H9 (cell line): ENCODE data around the gene ZNF521. TPM values are rescaled to one million over a fixed set of nuclear protein-coding genes. Genes with fewer than 3 reads are reported as not detected.
A peak's percentile ranks its signal among the peaks of the same experiment; 100 is the strongest.

ENCODE experiments used
- DNase-seq: peaks from one replicate; pipeline ENCODE4 v3.0.0-alpha.2; 2017
- H2AFZ ChIP-seq: one replicate; pipeline ENCODE4 v1.6.1; 2013; ENCODE audit warnings: mild to moderate bottlenecking, low read length, control low read depth, moderate library complexity
- H2AK5ac ChIP-seq: 2 replicates; pipeline ENCODE4 v1.6.1; 2013; ENCODE audit warnings: low read length, control low read depth, mixed read lengths; ENCODE audit not compliant: insufficient read length
- H2BK120ac ChIP-seq: one replicate; pipeline ENCODE4 v1.6.1; 2013; ENCODE audit warnings: low read depth, mild to moderate bottlenecking, low read length, control low read depth, inconsistent platforms; ENCODE audit not compliant: poor library complexity, severe bottlenecking
- H2BK12ac ChIP-seq: 2 replicates; pipeline ENCODE4 v1.6.1; 2013; ENCODE audit warnings: low read length, control low read depth, mixed read lengths, low read depth; ENCODE audit not compliant: insufficient read length
- H2BK15ac ChIP-seq: 2 replicates; pipeline ENCODE4 v1.6.1; 2013; ENCODE audit warnings: low read depth, low read length, control low read depth
- H2BK20ac ChIP-seq: one replicate; pipeline ENCODE4 v1.6.1; 2013; ENCODE audit warnings: low read depth, mild to moderate bottlenecking, low read length, control low read depth, inconsistent platforms; ENCODE audit not compliant: poor library complexity, severe bottlenecking
- H2BK5ac ChIP-seq: 2 replicates; pipeline ENCODE4 v1.6.1; 2013; ENCODE audit warnings: low read length, control low read depth, mixed read lengths; ENCODE audit not compliant: insufficient read length
- H3K14ac ChIP-seq: 2 replicates; pipeline ENCODE4 v1.6.1; 2013; ENCODE audit warnings: low read length, control low read depth; ENCODE audit not compliant: insufficient read depth
- H3K18ac ChIP-seq: 2 replicates; pipeline ENCODE4 v1.6.1; 2013; ENCODE audit warnings: low read depth, mild to moderate bottlenecking, mixed read lengths, low read length, control low read depth; ENCODE audit not compliant: insufficient read length
- H3K23ac ChIP-seq: 2 replicates; pipeline ENCODE4 v1.6.1; 2013; ENCODE audit warnings: low read length, control low read depth, mixed read lengths, low read depth; ENCODE audit not compliant: insufficient read length
- H3K23me2 ChIP-seq: 2 replicates; pipeline ENCODE4 v1.6.1; 2013; ENCODE audit warnings: low read depth, mild to moderate bottlenecking, mixed read lengths, low read length, control low read depth; ENCODE audit not compliant: insufficient read length, poor library complexity, severe bottlenecking
- H3K27ac ChIP-seq: 2 replicates; pipeline ENCODE4 v1.5.1; 2013; ENCODE audit warnings: low read length, control low read depth, mixed read lengths, low read depth; ENCODE audit not compliant: insufficient read length
- H3K27me3 ChIP-seq: 2 replicates; pipeline ENCODE4 v1.6.1; 2013; ENCODE audit warnings: low read length, control low read depth, inconsistent platforms; ENCODE audit not compliant: insufficient read depth
- H3K4ac ChIP-seq: 2 replicates; pipeline ENCODE4 v1.6.1; 2013; ENCODE audit warnings: low read depth, mild to moderate bottlenecking, control low read depth, inconsistent platforms, low read length, moderate library complexity
- H3K4me1 ChIP-seq: 2 replicates; pipeline ENCODE4 v1.6.1; 2013; ENCODE audit warnings: low read length, control low read depth, inconsistent platforms; ENCODE audit not compliant: insufficient read depth
- H3K4me2 ChIP-seq: 2 replicates; pipeline ENCODE4 v1.6.1; 2013; ENCODE audit warnings: low read length, control low read depth, mixed read lengths; ENCODE audit not compliant: insufficient read length, insufficient read depth
- H3K56ac ChIP-seq: 2 replicates; pipeline ENCODE4 v1.6.1; 2013; ENCODE audit warnings: low read depth, mild to moderate bottlenecking, mixed read lengths, low read length, control low read depth; ENCODE audit not compliant: insufficient read length
- H3K79me1 ChIP-seq: 2 replicates; pipeline ENCODE4 v1.6.1; 2013; ENCODE audit warnings: low read depth, mild to moderate bottlenecking, moderate library complexity, low read length, control low read depth, inconsistent platforms; ENCODE audit not compliant: insufficient read depth, poor library complexity, severe bottlenecking
- H3K79me2 ChIP-seq: 2 replicates; pipeline ENCODE4 v1.6.1; 2013; ENCODE audit warnings: low read length, control low read depth, inconsistent platforms; ENCODE audit not compliant: insufficient read depth
- H3K9ac ChIP-seq: 2 replicates; pipeline ENCODE4 v1.6.1; 2013; ENCODE audit warnings: low read length, control low read depth, mixed read lengths; ENCODE audit not compliant: insufficient read length; ENCODE audit errors: extremely low read depth
- H3K9me3 ChIP-seq: one replicate; pipeline ENCODE4 v1.6.1; 2013; ENCODE audit warnings: low read depth, low read length, inconsistent platforms; ENCODE audit not compliant: control insufficient read depth
- H3T11ph ChIP-seq: one replicate; pipeline ENCODE4 v1.6.1; 2013; ENCODE audit warnings: mild to moderate bottlenecking, low read length, control low read depth, inconsistent platforms
- H4K20me1 ChIP-seq: one replicate; pipeline ENCODE4 v1.6.1; 2013; ENCODE audit not compliant: control insufficient read depth, insufficient read length, insufficient read depth
- H4K5ac ChIP-seq: 2 replicates; pipeline ENCODE4 v1.6.1; 2013; ENCODE audit warnings: low read depth, mild to moderate bottlenecking, mixed read lengths, low read length, control low read depth; ENCODE audit not compliant: insufficient read length
- H4K8ac ChIP-seq: replicated peaks from 2 replicates; pipeline ENCODE4 v1.6.1; 2013; ENCODE audit warnings: low read length, control low read depth, mixed read lengths, low read depth; ENCODE audit not compliant: insufficient read length
- H4K91ac ChIP-seq: 2 replicates; pipeline ENCODE4 v1.6.1; 2013; ENCODE audit warnings: low read depth, mild to moderate bottlenecking, moderate library complexity, mixed read lengths, low read length, control low read depth; ENCODE audit not compliant: insufficient read length
- H3K27ac Mint-ChIP-seq, 3 experiments: 2 replicates in 2 of 3; 3 replicates in 1 of 3; pipeline ENCODE4 v1.8.0; 2020 to 2021; ENCODE audit warnings: mixed read lengths in 3 of 3, mild to moderate bottlenecking in 1 of 3, moderate library complexity in 1 of 3
- H3K27me3 Mint-ChIP-seq: 2 replicates; pipeline ENCODE4 v1.8.0; 2021; ENCODE audit warnings: low read depth, mild to moderate bottlenecking, moderate library complexity, mixed read lengths
- H3K36me3 Mint-ChIP-seq, 3 experiments: 2 replicates in 2 of 3; 3 replicates in 1 of 3; pipeline ENCODE4 v1.8.0; 2020 to 2021; ENCODE audit warnings: low read depth in 3 of 3, mixed read lengths in 3 of 3; ENCODE audit not compliant: insufficient read depth in 1 of 3
- H3K4me1 Mint-ChIP-seq, 2 experiments: 2 replicates each; pipeline ENCODE4 v1.8.0; 2020; ENCODE audit warnings: mixed read lengths in 2 of 2
- H3K4me3 Mint-ChIP-seq, 2 experiments: 2 replicates in 1 of 2; 3 replicates in 1 of 2; pipeline ENCODE4 v1.8.0; 2020 to 2021; ENCODE audit warnings: mild to moderate bottlenecking in 2 of 2, mixed read lengths in 2 of 2, moderate library complexity in 1 of 2
- H3K9me3 Mint-ChIP-seq, 2 experiments: 2 replicates in 1 of 2; 3 replicates in 1 of 2; pipeline ENCODE4 v1.8.0; 2020; ENCODE audit warnings: mild to moderate bottlenecking in 2 of 2, mixed read lengths in 2 of 2, moderate library complexity in 1 of 2
- WGBS: extraction: QIAGEN DNeasy Blood & Tissue Kit; methylation state at CpG from one replicate; pipeline ENCODE4 v1.1.7; 2013; ENCODE audit warnings: missing lambda C conversion rate, low lambda C conversion rate, mixed read lengths; ENCODE audit not compliant: insufficient read length; ENCODE audit errors: extremely low coverage; 5-methylcytosine and 5-hydroxymethylcytosine counted together
- total RNA-seq: library from RNA; stranded (reverse); gene quantifications from 2 replicates; pipeline ENCODE4 v1.2.1, GENCODE V29; 2021
- TF ChIP-seq, protein P1 (sequence below): fragments of 200-600 bp; sonication (generic); conservative IDR thresholded peaks from 3 replicates; pipeline ENCODE4 v1.8.0; 2021; ENCODE audit warnings: antibody characterized with exemption, mild to moderate bottlenecking

The ZNF521 gene
- total RNA-seq, 1 experiment from 2014 or later, result 3.3 TPM

DNA sequence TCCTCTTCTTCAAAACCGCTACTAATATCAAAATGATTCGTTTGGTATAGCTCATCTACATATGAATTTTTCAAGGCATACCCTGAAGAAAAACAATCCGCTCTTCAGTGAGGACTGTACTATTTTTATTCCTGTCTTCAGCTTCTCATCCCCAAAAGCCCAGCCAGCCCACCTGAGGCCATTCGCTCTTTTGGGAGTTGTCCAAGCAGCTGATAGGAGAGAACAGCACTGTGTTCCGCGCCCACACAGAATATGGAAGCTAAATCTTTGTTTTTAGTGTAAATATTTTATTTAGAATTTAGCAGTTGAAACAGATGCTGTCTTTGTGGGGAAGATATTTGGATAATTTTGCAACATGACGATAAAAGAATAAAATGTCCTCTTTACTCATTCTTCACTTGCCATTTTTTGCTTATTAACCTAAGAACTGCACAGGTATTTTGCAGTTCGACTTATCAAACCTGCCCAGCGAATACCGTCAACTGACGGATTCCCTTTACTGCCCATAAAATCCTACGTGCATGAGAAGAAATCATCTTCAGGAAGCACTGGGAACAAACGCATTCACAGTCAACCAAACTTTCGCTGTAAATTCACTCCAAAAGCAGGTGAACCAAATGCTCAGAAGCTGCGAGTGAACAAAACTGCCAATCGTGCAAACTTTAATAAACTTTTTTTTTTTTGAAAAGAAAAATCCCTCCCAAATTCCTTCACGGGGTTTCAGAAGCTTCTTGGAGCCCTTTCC, 3.4 kb downstream of the ZNF521 start:
- Histone ChIP-seq H2BK5ac (no peak overlapping the region), H2BK120ac (no peak overlapping the region), H2BK15ac (no peak overlapping the region), H2BK20ac (no peak overlapping the region), H4K8ac (no peak overlapping the region), H2AK5ac (no peak overlapping the region), H3K9me3 (no peaks in the 10 kb centered on the region), H3K9ac (no peak overlapping the region), H3K4me2 (peak overlapping the region; percentile 63), H3K27me3 (peaks cover 10% of the 10 kb centered on the region), H3K18ac (no peak overlapping the region), H3K56ac (no peak overlapping the region), H3K4me1 (peaks cover 2% of the 10 kb centered on the region; the same call in 1 of the 2 replicates), H3K27ac (no peak overlapping the region), H4K20me1 (no peaks in the 10 kb centered on the region), H3K23me2 (peaks cover 11% of the 10 kb centered on the region), H3K23ac (no peak overlapping the region), H4K91ac (no peak overlapping the region), H3K14ac (no peak overlapping the region), H3K79me1 (no peaks in the 10 kb centered on the region), H3T11ph (no peak overlapping the region), H3K4ac (no peak overlapping the region), H2BK12ac (no peak overlapping the region), H2AFZ (no peak overlapping the region), H4K5ac (no peak overlapping the region), H3K79me2 (no peaks in the 10 kb centered on the region)
- Mint-ChIP-seq H3K4me1 (peaks cover 12 to 24% of the 10 kb centered on the region in 2 experiments), H3K27ac (peak overlapping the region in 1 of 3 experiments; percentile 95; a peak in 1 of 7 replicates), H3K36me3 (no peaks in the 10 kb centered on the region; a peak in 1 of 7 replicates), H3K9me3 (no peaks in the 10 kb centered on the region; a peak in 1 of 5 replicates), H3K4me3 (peak overlapping the region; percentile 69 to 93), H3K27me3 (peaks cover 82% of the 10 kb centered on the region)
- TF ChIP-seq, protein P1, sequence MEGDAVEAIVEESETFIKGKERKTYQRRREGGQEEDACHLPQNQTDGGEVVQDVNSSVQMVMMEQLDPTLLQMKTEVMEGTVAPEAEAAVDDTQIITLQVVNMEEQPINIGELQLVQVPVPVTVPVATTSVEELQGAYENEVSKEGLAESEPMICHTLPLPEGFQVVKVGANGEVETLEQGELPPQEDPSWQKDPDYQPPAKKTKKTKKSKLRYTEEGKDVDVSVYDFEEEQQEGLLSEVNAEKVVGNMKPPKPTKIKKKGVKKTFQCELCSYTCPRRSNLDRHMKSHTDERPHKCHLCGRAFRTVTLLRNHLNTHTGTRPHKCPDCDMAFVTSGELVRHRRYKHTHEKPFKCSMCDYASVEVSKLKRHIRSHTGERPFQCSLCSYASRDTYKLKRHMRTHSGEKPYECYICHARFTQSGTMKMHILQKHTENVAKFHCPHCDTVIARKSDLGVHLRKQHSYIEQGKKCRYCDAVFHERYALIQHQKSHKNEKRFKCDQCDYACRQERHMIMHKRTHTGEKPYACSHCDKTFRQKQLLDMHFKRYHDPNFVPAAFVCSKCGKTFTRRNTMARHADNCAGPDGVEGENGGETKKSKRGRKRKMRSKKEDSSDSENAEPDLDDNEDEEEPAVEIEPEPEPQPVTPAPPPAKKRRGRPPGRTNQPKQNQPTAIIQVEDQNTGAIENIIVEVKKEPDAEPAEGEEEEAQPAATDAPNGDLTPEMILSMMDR, result no peak
- no CpG with 5 or more reads among the region's 17 CpGs for WGBS
- no peak for DNase-seq
